Measurements from ENCODE around the gene SCP2.

DNA sequence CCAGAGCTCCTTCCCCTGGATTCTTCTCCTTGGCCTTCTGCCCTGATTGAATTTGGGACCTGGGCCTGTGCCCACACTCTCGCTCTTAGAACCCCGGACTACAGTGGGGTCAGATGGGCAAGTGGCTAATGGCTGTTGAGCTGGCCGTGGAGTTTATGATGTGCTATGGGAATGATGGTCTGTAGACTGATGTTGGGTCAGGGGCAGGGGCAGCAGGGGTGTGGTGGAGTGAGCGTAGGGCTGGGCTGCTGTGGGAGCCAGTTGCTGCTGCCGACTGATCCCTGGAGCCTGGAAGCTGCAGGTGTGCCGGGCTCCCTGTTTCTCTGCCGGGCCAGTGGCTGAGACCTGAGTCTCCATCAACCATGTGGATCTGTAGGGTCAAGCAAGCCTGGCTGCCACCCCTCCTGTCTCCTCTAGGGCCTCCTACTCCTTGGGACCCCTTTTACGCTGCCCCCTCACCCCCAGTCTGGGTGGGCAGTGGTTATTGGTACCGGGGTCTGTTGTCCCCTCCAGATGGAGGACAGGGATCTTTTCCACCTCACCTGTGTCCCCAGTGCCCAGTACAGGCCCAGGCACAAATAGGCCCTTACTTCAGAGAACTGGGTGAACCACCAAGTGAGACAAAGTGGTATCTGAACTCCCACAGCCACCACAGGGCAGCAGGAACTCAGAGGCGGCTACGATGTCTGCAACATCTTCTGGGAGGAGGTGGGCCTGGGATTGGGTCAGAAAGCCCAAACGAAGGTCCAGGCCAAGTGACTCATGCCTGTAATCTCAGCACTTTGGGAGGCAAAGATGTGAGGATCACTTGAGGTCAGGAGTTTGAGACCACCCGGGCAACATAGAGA, 140.0 kb downstream of the SCP2 start:
- no peak for TF ChIP-seq CTCF (IDR thresholded peaks at IDR 0.05)
- no peak for TF ChIP-seq EP300 (IDR thresholded peaks at IDR 0.05)
